ENCODE results near the gene NPBWR2. TPM values are rescaled to one million over a fixed set of nuclear protein-coding genes. Genes with fewer than 3 reads are reported as not detected.

NPBWR2 gene
- total RNA-seq, 4 donors from 2014 or later = not detected

DNA sequence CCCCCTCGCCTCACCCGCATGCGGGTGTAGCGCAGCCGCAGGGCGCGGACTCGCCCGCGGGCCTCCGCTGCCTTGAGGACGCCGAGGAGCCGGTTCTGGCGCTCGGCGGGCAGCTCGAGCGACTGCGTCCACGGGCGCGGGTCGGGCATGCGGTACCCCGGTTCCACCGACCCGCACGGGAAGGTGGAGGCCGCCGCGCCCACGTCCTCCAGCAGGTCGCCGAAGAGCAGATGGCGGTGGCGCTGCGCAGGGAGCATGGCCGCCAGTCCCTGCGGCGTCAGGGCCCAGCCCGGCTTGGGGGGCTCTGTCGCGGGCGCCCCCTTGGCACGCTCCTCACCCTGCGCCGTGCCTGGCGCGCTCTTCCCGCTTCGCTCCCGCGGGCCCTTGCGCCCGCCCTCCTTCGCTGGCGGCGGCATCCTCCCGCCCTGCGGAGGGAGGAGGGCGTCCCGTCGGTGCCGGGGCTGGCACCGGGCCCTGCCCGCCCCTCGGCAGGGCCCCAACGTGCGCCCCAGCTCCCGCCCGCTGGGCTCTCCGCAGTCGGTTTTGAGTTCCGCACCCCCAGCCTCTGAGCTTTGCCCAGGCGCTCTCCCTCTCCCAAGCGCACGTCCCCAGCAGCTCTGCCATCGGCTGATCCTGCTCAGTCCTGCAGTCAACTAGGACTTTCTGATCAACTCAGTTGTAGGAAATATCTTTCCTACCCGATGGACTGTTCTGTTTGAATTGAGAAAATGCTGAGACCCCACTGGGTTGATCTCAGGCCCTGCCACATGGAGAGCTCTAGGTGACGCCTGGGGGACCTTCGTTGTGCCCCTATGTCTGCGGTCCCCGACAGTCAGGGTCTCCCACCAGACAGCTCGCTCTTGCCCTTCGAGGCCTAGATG lies 23.3 kb downstream of the NPBWR2 start, which contains the start of gene LKAAEAR1:
TSS of gene LKAAEAR1 (minus strand) at position 595 of the 881 bp plus-strand sequence. CDS start at position 416, 179 bp downstream.
- peaks cover 6 to 34% (median 18%) of the 10 kb centered on the region in 4 donors for H3K4me1 ChIP-seq
- H3K9me3 ChIP-seq = no peaks in the 10 kb centered on the region
- intact Hi-C loops (cut with DNase I; ENCODE audit: low total_unique reads) (no loop called here), in situ Hi-C loops (cut with MboI; ENCODE audit: low pct_ligation_motif_present in 1 of 4, low pct_unique_long_range_greater_than_20kb in 1 of 4, low sequenced_read_pairs in 3 of 4) (no loop called here)
- H3K4me3 ChIP-seq = peak within 1 kb of the TSS; percentile 16 to 59 (median 40)
- 16% methylated on average over 15 of the region's 86 CpGs; no CpG with 5 or more reads in 1 of the 2 donors for WGBS, 2 donors (ENCODE audit: low coverage in 1 of 2)
- H3K36me3 ChIP-seq = no peaks in the 10 kb centered on the region
- DNase-seq = no peak
- H3K27me3 ChIP-seq = peaks cover 65% of the 10 kb centered on the region
- no peak for TF ChIP-seq POLR2AphosphoS5 (IDR thresholded peaks at IDR 0.05)
- TF ChIP-seq, protein P1, sequence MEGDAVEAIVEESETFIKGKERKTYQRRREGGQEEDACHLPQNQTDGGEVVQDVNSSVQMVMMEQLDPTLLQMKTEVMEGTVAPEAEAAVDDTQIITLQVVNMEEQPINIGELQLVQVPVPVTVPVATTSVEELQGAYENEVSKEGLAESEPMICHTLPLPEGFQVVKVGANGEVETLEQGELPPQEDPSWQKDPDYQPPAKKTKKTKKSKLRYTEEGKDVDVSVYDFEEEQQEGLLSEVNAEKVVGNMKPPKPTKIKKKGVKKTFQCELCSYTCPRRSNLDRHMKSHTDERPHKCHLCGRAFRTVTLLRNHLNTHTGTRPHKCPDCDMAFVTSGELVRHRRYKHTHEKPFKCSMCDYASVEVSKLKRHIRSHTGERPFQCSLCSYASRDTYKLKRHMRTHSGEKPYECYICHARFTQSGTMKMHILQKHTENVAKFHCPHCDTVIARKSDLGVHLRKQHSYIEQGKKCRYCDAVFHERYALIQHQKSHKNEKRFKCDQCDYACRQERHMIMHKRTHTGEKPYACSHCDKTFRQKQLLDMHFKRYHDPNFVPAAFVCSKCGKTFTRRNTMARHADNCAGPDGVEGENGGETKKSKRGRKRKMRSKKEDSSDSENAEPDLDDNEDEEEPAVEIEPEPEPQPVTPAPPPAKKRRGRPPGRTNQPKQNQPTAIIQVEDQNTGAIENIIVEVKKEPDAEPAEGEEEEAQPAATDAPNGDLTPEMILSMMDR (IDR thresholded peaks at IDR 0.05) = no peak
- TF ChIP-seq POLR2A (IDR thresholded peaks at IDR 0.05) = no peak
- TF ChIP-seq EP300 (IDR thresholded peaks at IDR 0.05; ENCODE audit: low read depth) = no peak
- H3K27ac ChIP-seq = no peak within 1 kb of the TSS

GRCh38 chr20:64083378-64083803 lies 24.0 kb downstream of the NPBWR2 start:
- Histone ChIP-seq H3K4me3 (peak overlapping the region; percentile 16 to 59 (median 40)), H3K27ac (no peak overlapping the region), H3K27me3 (peaks cover 70% of the 10 kb centered on the region), H3K36me3 (no peaks in the 10 kb centered on the region), H3K9me3 (no peaks in the 10 kb centered on the region), H3K4me1 (peaks cover 12 to 41% (median 24%) of the 10 kb centered on the region in 4 donors)
- WGBS, 2 donors (ENCODE audit: low coverage in 1 of 2) = 3% methylated on average over 15 of the region's 52 CpGs; no CpG with 5 or more reads in 1 of the 2 donors
- intact Hi-C loops (cut with DNase I; ENCODE audit: low total_unique reads) (no loop called here), in situ Hi-C loops (cut with MboI; ENCODE audit: low pct_ligation_motif_present in 1 of 4, low pct_unique_long_range_greater_than_20kb in 1 of 4, low sequenced_read_pairs in 3 of 4) (no loop called here)
- peak; percentile 71 for DNase-seq
- TF ChIP-seq, protein P1 (IDR thresholded peaks at IDR 0.05) = peak; percentile 31 to 53 (median 46)
- no peak for TF ChIP-seq POLR2A (IDR thresholded peaks at IDR 0.05)
- TF ChIP-seq POLR2AphosphoS5 (IDR thresholded peaks at IDR 0.05) = no peak

- intact Hi-C loops (cut with DNase I; ENCODE audit: low total_unique reads) = no loop called here
- TF ChIP-seq EP300 (IDR thresholded peaks at IDR 0.05; ENCODE audit: low read depth) (no peak), POLR2A (IDR thresholded peaks at IDR 0.05) (no peak), POLR2AphosphoS5 (IDR thresholded peaks at IDR 0.05) (no peak)
- TF ChIP-seq, protein P1 (IDR thresholded peaks at IDR 0.05) = no peak
- peak overlapping the region in 2 of 4 donors; percentile 49 to 59 for H3K4me3 ChIP-seq
- H3K9me3 ChIP-seq = no peaks in the 10 kb centered on the region
- H3K27ac ChIP-seq = no peak overlapping the region
- no peaks in the 10 kb centered on the region for H3K36me3 ChIP-seq
- H3K4me1 ChIP-seq = peaks cover 13 to 46% (median 27%) of the 10 kb centered on the region in 4 donors
- peaks cover 71% of the 10 kb centered on the region for H3K27me3 ChIP-seq
- in situ Hi-C loops (cut with MboI; ENCODE audit: low pct_ligation_motif_present in 1 of 4, low pct_unique_long_range_greater_than_20kb in 1 of 4, low sequenced_read_pairs in 3 of 4) = no loop called here
- WGBS, 2 donors (ENCODE audit: low coverage in 1 of 2) = 13 to 63% methylated on average over 1 to 13 of the region's 13 CpGs
- no peak for DNase-seq
Observed at GRCh38 chr20:64082820-64083377, 24.5 kb downstream of the NPBWR2 start.

- no peak for DNase-seq
- 27% methylated on average over 13 of the region's 13 CpGs; no CpG with 5 or more reads in 1 of the 2 donors for WGBS, 2 donors (ENCODE audit: low coverage in 1 of 2)
- intact Hi-C loops (cut with DNase I; ENCODE audit: low total_unique reads) = no loop called here
- H3K9me3 ChIP-seq = no peaks in the 10 kb centered on the region
- H3K4me3 ChIP-seq = no peak overlapping the region
- peaks cover 69% of the 10 kb centered on the region for H3K27me3 ChIP-seq
- in situ Hi-C loops (cut with MboI; ENCODE audit: low pct_ligation_motif_present in 1 of 4, low pct_unique_long_range_greater_than_20kb in 1 of 4, low sequenced_read_pairs in 3 of 4) = no loop called here
- no peaks in the 10 kb centered on the region for H3K36me3 ChIP-seq
- no peak overlapping the region for H3K27ac ChIP-seq
- H3K4me1 ChIP-seq = peaks cover 13 to 48% (median 27%) of the 10 kb centered on the region in 4 donors
- no peak for TF ChIP-seq POLR2AphosphoS5 (IDR thresholded peaks at IDR 0.05)
- TF ChIP-seq POLR2A (IDR thresholded peaks at IDR 0.05) = no peak
- no peak for TF ChIP-seq EP300 (IDR thresholded peaks at IDR 0.05; ENCODE audit: low read depth)
- TF ChIP-seq, protein P1 (IDR thresholded peaks at IDR 0.05) = no peak
Observed at GRCh38 chr20:64082126-64082731, 25.1 kb downstream of the NPBWR2 start.

Data from transverse colon (tissue), 4 donors.